Activated effector memory CD4-positive, alpha-beta T cell treated with anti-CD3 and anti-CD28 coated beads, Interleukin-2, amount 50 U/mL, for 16 hours (primary cell): ENCODE measurements around the gene ARL9.
"Not testable (repeated sequence)": the region's sequence is repeated elsewhere in the genome, so short reads cannot be mapped to it uniquely, and the experiment has no call there.

Experiments
- DNase-seq: peaks from one replicate; pipeline ENCODE4 v3.0.0-alpha.2; 2020

Gene ARL9, protein sequence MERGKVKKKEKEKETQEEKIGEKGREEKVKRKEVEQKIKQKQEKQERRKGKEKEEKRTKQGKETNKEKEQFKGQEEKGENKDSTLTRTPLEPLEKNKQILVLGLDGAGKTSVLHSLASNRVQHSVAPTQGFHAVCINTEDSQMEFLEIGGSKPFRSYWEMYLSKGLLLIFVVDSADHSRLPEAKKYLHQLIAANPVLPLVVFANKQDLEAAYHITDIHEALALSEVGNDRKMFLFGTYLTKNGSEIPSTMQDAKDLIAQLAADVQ

DNA sequence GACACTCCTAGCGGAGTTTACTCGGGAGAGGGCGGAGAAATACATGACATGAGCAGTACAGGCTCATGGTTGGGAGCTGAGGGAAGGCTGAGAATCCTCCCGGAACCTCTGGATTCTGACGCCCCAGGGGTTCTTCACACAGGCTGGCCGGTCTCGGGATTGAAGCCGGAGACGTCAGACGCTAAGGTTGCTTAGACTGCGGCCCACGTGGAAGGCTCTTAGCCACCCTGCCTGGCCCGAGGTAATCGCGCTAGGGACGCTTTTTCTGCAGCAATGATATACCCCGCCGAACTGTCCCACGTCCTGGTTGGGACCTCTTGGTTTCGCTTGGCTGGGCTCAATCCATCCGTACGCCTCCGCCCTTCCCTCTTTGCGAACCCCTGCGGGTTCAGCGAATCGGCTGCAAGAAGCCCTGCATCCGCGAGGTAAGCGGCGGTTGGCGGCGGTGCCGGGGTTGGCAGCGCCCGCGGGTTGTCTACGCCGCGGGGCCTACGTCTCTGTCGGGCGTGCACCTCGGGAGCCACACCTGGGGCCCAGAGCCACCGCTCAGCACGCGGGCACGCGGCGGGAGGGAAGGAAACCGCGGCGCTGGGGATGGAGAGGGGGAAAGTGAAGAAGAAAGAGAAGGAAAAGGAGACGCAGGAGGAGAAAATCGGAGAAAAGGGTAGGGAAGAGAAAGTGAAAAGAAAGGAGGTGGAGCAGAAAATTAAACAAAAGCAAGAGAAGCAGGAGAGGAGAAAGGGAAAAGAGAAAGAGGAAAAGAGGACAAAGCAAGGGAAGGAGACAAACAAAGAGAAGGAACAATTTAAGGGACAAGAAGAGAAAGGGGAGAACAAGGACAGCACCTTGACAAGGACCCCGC lies at the start of gene ARL9:
ARL9 (plus strand) TSS at position 523 of the 862 bp plus-strand sequence; CDS start at position 595, 72 bp downstream.
- peak; percentile 82 for DNase-seq

DNA sequence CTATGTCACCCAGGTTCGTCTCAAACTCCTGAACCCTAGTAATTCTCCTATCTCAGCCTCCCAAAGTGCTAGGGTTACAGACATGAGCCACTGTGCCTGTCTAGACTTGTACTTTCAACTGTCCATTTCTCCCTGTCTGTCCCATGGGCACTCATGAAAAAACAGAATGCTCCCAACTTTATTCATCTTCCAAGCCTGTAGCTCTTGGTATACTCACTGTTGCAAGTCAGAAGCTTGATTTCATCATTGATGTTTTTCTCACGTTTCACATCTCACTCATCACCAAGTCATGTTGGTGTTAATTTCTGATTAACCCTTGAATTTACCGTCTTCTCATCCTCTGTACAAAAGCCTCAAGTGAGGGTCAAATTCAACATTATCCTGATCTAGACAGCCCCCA lies 45.5 kb upstream of the ARL9 start:
- no peak for DNase-seq

DNA sequence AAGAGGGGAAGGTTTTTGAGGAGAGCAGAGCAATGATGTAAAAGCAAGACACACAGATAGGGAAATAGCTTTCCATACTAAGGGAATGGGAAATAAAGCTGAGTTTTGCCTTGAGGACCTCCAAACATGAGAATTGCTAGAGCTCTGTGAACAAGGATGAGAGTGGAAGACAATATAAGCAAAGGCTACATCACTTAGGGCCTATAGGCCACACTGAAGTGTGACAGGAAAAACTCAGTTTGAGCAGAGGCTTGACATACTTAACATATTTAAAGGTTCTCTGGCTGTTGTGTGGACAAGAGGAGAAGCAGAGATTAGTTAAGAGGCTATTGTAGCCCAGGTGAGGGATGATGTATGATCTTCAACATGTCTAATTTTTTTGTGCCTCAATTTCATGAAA lies 43.4 kb upstream of the ARL9 start:
- no peak for DNase-seq

DNA sequence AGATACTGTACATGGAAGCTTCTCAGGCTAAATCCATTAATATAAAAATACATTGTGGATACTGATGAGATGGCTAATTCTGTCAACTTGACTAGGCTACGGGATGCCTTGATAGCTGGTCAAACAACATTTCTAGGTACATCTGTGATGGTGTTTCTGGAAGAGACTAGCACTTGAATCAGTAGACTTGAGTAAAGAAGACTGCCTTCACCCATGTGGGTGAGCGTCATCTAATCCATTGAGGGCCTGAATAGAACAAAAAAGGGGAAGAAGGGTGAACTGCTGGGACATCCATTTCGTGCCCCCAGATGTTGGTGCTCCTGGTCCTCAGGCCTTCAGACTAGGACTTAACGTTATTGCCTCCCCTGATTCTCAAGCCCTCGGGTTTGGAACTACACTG lies 41.9 kb upstream of the ARL9 start:
- no peak for DNase-seq

DNA sequence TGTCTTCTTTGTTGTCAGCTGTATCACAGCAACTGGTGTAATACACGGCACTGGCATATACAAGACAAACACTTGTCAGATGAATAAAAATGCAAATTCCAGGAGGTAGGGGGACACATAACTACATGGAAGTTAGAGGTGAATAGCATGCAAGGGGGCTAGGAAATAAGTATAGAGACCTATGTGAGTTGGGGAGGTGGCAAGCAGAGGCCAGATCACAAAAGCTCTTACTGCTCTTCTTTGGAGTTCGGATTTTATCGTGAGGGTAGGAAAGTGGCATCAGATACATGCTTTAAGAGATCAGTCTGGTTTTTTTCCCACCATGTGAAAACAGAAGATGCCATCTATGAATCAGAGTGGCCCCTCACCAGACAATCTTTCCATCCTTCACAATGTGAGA lies 41.0 kb upstream of the ARL9 start:
- DNase-seq: no peak

DNA sequence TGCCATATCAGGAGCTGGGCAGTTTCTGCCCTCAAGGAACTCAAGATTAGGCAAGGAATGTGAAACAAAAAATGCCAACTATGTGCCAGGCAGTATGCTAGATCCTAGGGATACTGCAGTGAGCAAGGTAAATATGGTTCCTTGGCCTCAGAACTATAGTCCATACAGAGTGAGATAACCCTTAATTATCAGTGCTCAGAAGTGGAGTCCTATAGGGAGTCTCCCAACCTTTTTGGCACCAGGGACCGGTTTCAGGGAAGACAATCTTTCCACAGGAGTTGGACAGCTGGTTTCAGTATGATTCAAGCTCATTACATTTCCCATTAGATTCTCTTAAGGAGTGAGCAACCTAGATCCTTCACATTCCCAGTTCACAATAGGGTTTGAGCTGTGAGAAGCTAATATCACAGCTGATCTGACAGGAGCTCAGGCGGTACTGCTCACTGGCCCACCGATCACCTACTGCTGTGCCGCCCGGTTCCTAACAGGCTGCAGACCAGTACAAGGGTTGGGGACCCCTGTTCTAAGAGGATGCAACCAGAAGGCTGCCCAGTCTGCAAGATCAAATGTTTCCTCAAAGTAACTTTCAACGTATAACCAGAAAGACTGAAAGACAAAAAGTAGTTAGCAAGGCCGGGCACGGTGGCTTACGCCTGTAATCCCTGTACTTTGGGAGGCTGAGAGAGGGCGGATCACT lies 39.8 kb upstream of the ARL9 start:
- DNase-seq: no peak

DNA sequence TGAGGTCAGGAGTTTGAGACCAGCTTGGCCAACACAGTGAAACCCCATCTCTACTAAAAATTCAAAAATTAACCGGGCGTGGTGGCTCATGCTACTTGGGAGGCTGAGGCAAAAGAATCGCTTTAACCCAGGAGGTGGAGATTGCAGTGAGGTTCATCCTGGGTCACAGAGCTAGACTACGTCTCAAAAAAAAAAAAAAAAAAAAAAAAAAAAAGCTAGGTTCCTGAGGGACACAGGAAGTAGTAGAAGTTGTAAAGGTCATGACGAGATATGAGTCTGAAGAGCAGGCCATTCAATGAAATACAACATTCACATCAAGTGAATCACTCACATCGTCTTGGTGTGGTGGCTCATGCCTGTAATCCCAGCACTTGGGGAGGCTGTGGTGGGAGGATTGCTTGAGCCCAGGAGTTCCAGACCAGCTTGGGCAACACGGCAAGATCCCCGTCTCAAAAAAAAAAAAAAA lies 39.3 kb upstream of the ARL9 start:
- not testable (repeated sequence) for DNase-seq

DNA sequence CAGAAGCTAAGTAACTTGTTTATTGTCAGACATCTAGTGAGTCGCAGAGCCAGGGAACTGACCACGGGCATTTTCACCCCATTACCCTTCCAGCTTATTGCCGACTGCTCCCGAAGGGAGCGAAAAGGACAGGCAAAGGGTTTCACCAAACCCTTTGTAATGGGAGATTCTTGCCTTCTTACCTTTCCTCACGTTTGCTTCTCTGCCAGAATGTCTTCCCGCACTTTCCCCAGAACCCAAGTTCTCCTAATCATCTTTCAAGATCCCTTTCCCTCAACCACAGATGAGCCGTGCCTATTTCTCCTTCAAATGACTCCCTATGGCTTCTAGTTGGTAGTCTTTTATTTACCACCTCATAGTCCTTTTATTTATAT lies 38.7 kb upstream of the ARL9 start:
- no peak for DNase-seq

DNA sequence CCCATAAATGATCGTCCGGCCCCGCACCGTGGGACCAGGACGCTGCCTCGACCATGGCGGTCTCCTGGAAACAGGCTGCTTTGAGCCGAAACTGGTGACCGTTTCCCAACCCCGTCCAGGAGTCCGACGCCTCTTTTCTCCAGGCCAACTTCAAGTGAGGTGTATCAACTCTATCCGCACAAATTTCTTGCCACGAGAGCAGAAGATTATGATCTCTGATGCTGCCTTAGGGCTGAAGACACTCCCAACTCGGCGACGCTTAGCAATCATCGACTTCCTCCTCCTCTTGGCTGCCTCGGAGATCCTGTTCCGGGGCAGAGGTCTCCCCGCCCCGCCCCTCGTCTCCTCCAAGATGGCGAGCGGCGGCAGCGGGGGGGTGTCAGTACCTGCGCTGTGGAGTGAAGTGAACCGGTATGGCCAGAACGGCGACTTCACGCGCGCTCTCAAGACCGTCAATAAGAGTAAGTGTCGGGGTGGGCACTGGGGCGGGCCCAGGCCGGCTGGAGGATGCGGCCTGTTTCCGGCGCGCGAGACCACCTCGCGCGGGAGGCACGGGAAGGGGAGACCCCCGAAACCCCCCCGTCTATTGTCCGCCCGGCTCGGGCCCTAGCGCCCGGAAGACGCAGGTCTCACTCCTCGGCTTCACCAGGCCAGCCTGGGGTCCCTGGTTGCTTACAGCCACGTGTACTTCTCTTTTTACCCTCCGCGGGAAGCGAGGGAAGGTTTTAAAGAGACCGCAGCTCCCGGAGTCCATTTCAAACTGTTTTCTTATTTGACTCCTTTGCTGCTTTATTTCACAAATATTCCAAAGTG lies 38.1 kb upstream of the ARL9 start, which contains the start of gene SRP72:
SRP72 (plus strand) TSS at position 334 of the 813 bp plus-strand sequence; CDS start at position 353, 19 bp downstream.
- peak; percentile 97 for DNase-seq

DNA sequence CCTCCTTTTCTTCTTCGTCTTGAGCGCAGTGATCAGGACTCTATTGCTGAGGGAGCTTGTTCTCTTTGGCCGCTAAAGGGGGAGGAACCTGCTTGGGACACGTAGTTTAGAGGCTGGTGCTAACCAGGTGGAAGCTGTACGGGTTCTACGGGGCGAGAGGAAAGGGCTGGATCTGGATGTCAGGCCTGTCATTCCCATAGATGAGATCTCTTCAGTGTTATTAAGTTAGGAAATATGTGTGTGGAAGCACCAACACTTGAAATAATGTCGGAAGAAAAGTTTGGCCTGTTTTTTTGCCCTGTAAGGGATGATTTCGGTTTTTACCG lies 37.5 kb upstream of the ARL9 start:
- DNase-seq: peak; percentile 71

DNA sequence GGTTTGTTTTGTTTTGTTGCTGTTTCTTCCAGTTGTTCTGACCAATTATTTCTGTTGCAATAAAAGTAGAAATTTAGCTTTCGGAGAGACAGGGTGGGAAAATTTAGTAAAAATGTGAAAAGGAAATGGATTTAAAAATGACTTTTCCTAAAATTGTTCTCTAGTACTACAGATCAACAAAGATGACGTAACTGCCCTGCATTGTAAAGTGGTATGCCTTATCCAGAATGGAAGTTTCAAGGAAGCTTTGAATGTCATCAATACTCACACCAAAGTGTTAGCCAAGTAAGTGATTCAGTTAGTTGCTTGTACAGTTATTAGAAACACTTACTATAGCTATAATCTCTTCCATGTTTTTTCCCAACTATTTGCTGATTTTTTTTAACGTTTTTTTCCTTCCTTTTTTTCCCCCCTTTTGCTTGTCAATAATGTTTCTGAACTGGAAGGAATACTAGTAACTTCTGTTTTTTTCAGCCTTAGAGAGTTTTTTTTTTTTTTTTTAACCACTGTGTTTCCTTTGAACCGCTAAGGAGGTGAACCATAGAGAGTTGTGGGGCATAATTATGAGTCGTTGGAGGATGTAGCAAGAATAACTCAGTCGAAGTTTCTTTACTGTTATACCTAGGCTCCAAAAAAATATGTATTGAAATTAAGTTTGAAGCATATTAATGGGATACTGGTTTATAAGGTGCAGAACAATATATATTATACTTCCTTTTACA lies 35.9 kb upstream of the ARL9 start:
- no peak for DNase-seq

DNA sequence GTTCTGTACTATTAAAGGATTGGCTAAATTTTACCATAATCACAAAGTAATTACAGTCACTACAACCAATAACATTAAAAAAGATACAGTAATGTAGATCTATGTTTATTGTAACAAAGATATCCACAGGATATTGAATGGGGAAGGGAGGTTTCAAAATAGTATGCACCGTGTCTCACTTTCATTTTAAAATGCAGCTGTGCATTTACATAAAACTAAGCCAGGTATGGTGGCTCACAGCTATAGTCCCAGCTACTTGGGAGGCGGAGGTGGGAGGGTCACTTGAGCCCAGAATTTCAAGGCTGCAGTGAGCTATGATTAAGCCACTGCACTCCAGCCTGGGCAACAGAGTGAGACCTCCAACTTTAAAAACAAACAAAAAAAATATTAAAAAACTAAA lies 29.7 kb upstream of the ARL9 start:
- DNase-seq: no peak

DNA sequence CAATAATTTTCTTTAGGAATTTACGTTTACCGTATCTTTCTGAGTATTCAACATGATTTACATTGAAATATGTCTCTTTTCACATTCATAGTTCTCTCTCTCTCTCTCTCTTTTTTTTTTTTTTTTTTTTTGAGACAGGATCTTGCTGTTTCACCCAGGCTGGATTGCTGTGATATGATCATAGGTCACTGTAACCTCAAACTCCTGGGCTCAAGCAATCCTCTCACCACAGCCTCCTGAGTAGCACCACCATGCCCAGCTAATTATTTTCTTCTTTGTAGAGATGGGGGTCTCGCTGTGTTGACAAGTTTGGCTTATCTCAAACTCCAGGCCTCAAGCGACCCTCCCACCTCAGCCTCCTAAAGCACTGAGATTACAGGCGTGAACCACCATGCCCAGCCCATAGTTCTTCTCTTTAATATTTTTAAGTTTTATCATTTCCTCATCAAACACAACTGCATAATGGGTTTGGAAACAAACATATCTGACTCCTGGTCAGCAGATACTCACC lies 28.3 kb upstream of the ARL9 start:
- no peak for DNase-seq

DNA sequence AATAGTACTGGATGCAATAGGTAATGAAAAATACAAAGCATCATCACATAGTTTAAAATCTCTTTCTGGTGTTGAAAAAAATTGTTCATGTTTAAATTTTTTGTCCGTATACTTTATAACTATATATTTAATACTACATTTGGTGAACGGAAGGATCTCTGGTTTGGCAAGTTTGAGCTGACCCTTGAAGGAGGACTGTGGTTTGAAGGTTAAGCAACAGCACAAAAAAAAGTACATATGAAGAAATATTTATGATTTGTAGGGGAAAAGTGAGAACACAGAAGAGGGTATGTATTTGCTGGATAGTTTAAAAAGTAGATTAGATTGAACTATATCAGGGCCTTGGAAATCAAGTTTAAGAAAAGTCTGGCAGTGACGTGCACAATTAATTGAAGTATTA lies 24.9 kb upstream of the ARL9 start:
- no peak for DNase-seq

DNA sequence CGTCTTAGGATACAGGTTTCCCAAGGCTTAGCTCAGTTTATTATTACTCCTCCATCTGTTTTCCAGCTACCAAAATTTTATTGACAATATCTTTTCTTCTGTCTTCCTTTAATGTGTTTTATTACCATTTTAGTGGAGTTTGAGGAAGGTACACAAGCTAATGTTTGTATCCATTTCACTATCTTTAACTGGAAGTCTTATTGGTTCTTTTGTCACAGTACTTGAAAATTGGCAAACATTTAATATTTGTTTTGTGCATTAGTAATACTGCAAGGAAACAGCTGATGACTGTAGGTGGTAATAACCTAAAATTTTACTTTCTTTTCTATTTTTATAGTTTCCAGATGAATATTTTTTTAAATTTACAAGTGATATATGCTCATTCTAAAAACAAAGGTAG lies 9.3 kb upstream of the ARL9 start:
- no peak for DNase-seq

DNA sequence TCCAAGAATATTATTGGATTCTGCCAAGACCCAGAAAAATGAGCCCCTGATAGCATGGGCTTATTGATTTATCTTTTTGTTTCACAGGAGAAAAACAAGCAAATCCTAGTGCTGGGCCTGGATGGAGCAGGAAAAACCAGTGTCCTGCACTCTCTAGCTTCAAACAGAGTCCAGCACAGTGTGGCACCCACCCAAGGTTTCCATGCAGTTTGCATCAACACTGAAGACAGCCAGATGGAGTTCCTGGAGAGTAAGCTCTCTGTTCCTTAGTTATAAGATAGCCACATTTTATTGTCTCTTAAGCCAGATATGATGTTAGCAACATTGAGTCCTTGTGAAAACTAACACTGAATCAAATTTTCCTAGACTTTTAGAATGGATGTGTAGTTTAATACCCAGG lies 5.5 kb downstream of the ARL9 start:
- DNase-seq: no peak

DNA sequence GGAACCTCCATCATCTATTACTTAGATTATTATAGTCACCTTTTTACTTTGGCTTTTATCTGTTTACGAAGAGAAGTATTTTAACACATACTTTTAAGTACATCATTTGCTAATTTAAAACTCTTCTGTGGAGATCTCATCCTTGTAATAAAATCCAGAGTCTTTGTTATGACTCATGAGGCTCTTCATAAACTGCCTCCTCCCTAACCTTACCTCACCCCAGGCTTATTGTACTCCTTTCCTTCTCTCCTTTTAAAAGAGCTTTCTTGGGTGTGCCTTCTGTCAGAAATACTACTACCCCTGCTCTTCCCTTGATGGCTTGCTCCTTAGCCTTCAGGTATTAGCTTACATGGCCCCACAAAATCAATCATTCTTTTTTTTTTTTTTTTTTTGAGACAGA lies 6.6 kb downstream of the ARL9 start:
- DNase-seq: no peak

DNA sequence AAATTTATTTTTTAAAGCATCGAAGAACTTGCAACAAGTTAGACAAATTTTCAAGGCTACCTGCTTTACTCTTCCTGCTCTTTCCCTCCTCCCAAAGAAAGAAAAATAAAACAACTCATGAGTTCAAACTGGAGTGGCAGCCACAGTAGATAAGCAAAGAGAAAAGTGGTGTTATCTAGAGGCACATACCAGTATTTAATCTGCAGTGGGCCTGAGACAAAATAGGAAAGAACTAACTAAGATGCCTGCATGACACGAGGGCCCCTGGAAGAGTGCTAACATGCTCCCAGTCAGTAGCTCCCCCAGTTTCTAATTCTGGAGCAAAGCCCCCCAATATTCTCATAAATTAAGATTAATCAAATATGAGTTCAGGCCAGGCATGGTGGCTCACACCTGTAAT lies 7.9 kb downstream of the ARL9 start:
- DNase-seq: no peak

DNA sequence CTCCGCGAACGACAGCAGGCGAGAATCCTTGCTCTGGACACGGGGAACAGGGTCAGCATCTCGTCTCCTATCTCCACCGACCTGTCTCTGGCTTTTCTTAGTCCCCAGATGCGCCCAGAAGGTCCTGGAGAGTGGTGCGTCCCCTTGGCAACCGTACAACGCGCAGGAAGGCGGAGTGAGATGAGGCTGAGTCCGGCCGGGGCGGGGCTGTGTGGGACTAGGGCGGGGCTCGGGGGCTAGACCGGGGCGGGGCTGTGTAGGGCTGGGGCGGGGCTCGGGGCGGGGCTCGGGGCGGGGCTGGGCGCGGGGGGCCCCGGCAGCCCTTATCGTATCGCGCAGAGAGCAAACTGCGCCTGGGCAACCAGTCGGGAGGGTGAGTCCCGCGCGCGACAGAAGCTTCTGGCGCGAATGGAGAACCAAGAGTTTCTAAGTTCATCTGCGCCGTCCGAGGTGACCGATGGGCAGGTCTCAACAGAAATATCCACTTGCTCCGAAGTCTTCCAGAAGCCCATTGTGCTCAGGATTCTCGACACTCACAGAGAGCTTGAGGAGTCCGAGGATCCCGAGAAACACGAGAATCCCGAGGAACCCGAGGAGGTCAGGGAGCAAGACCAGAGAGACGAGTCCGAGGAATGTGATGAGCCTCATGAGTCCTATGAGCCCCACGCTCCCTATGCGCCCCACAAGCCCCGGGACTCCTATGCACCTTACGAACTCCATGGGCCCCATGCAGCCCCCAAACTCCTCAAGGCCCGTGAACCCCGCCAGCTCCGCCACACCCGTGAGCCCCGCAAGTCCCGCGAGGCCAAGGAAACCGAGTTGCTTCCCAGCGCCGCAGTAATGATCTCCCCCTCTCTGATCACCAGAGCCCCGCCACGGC lies 24.9 kb downstream of the ARL9 start:
- peak; percentile 92 for DNase-seq

DNA sequence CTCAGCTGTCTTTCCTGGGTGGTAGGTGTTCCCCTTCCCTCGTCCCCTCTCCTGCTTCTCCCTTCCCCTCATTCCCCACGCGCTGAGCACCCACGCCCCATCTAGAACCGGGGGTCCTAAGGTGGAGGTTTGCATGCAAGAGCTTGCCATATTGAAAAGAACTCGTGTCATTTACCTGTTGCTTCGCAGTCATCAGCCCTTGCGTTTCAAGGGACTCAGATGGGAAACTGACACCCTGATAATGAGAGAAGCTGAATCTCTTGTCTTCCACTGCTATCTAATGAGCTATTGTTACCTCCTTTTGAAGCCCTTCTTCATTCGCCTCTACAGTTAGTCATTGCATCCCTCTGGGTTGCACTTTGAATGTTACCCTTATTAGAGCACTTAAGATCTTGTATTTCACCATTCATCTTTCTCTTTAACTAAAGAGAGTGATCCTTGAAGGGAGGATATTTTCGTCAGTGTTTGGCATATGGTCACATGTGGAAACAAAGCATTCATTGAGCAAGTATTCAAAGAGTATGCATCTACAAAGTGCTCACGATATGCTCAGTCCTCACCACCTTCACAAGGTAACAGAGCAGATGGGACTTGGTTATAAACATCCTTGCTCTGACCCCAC lies 25.7 kb downstream of the ARL9 start:
- no peak for DNase-seq
